ENCODE measurements around the gene HMGN4. TPM values are rescaled to one million over a fixed set of nuclear protein-coding genes. Genes with fewer than 3 reads are reported as not detected.

Gene HMGN4
- total and polyA plus RNA-seq, 2 of the 8 experiments (the other 6 are each of a cell fraction or from before 2014, with no cell fraction given) = 23.4 to 66.4 TPM

DNA sequence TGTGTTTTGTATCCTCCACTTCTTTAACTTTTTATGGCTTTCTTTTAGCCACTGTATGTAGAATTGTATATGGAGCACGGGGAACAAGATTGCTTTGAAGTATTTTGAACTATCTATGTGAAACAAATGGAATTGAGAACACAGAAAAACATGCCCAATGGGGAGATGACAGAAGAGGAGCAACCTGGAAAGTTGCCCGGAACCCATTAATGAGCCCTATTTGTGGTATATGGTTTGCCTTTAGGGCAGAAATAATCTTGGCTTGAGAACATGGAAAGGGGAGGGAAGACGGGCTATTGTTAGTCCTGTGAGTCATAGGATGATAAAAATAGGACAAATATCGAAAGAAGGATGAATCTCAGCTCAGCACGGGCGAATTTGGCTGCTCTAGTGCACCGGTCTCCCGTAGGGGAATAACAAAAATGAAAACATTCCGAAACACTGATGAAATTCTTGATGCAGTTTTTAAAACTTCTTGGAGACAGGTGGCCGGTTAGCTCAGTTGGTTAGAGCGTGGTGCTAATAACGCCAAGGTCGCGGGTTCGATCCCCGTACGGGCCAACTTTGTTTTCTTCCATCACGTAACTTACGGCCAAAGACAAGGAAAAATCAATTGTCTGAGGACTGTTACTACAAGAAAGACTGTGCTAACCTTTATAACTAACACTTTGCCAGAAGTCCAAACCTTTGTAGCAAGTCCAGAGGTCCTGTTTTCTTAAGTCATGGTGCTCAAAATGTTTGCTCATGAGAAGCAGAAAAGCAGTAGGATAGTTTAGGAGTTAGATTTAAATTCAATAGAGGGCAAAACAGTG is 15.7 kb downstream of the HMGN4 start (continued):
- no peak for TF ChIP-seq CHD7 (IDR thresholded peaks at IDR 0.05; ENCODE audit: insufficient replicate concordance, low read length)
- TF ChIP-seq ATF2 (IDR thresholded peaks at IDR 0.05; ENCODE audit: low read length) = peak; percentile 21; the same call in 1 of the 2 replicates
- TF ChIP-seq SIN3A (conservative IDR thresholded peaks at IDR 0.05 in 1 of 2, IDR thresholded peaks at IDR 0.05 in 1 of 2; ENCODE audit: low read depth in 1 of 2, low read length in 2 of 2) = peak; percentile 28 to 69; a peak in 2 of 4 replicates
- 0 out of 2 replicates have a peak, but pooled peaks have one; percentile 3 for TF ChIP-seq KDM1A (IDR thresholded peaks at IDR 0.05; ENCODE audit: borderline replicate concordance, low read length)
- TF ChIP-seq SP2 (IDR thresholded peaks at IDR 0.05; ENCODE audit: low read length) = no peak
- TF ChIP-seq SRF (IDR thresholded peaks at IDR 0.05; ENCODE audit: low read depth, low read length) = no peak
